Liver (tissue), 3 donors: ENCODE measurements around the gene APOL3.

Source experiments
- FOXA1 ChIP-seq: IDR thresholded peaks from 2 replicates; pipeline ENCODE4 v1.6.1; 2016; ENCODE audit warnings: antibody characterized with exemption
- RXRA ChIP-seq, 2 donors: IDR thresholded peaks; 2 replicates each; pipeline ENCODE4 v1.6.1; 2017 to 2018; ENCODE audit warnings: antibody characterized with exemption in 2 of 2, mild to moderate bottlenecking in 1 of 2
- SP1 ChIP-seq: IDR thresholded peaks from 2 replicates; pipeline ENCODE4 v1.6.1; 2018; ENCODE audit warnings: antibody characterized with exemption, mild to moderate bottlenecking
- TAF1 ChIP-seq: conservative IDR thresholded peaks from 2 replicates; pipeline ENCODE4 v1.6.1; 2016; ENCODE audit warnings: antibody characterized with exemption, mild to moderate bottlenecking
- TF ChIP-seq, protein P1 (sequence below): IDR thresholded peaks from 2 replicates; pipeline ENCODE4 v1.6.1; 2016; ENCODE audit warnings: antibody characterized with exemption, mild to moderate bottlenecking
- TF ChIP-seq, protein P2 (sequence below): fragments of 150-350 bp; IDR thresholded peaks from 2 replicates; pipeline ENCODE4 v1.5.1; 2017; ENCODE audit warnings: improper control_type of control experiment, low read depth, low read length; ENCODE audit not compliant: missing input control
- TF ChIP-seq, protein P3 (sequence below): IDR thresholded peaks from 2 replicates; pipeline ENCODE4 v1.6.1; 2016; ENCODE audit warnings: antibody characterized with exemption
- donor health status: healthy.
- donor health status: healthy.

- TF ChIP-seq RXRA (IDR thresholded peaks at IDR 0.05) (peak in 1 of 2 donors; percentile 39), TAF1 (no peak), FOXA1 (no peak), SP1 (no peak)
- TF ChIP-seq, protein P1, sequence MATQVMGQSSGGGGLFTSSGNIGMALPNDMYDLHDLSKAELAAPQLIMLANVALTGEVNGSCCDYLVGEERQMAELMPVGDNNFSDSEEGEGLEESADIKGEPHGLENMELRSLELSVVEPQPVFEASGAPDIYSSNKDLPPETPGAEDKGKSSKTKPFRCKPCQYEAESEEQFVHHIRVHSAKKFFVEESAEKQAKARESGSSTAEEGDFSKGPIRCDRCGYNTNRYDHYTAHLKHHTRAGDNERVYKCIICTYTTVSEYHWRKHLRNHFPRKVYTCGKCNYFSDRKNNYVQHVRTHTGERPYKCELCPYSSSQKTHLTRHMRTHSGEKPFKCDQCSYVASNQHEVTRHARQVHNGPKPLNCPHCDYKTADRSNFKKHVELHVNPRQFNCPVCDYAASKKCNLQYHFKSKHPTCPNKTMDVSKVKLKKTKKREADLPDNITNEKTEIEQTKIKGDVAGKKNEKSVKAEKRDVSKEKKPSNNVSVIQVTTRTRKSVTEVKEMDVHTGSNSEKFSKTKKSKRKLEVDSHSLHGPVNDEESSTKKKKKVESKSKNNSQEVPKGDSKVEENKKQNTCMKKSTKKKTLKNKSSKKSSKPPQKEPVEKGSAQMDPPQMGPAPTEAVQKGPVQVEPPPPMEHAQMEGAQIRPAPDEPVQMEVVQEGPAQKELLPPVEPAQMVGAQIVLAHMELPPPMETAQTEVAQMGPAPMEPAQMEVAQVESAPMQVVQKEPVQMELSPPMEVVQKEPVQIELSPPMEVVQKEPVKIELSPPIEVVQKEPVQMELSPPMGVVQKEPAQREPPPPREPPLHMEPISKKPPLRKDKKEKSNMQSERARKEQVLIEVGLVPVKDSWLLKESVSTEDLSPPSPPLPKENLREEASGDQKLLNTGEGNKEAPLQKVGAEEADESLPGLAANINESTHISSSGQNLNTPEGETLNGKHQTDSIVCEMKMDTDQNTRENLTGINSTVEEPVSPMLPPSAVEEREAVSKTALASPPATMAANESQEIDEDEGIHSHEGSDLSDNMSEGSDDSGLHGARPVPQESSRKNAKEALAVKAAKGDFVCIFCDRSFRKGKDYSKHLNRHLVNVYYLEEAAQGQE, result no peak
- TF ChIP-seq, protein P2, sequence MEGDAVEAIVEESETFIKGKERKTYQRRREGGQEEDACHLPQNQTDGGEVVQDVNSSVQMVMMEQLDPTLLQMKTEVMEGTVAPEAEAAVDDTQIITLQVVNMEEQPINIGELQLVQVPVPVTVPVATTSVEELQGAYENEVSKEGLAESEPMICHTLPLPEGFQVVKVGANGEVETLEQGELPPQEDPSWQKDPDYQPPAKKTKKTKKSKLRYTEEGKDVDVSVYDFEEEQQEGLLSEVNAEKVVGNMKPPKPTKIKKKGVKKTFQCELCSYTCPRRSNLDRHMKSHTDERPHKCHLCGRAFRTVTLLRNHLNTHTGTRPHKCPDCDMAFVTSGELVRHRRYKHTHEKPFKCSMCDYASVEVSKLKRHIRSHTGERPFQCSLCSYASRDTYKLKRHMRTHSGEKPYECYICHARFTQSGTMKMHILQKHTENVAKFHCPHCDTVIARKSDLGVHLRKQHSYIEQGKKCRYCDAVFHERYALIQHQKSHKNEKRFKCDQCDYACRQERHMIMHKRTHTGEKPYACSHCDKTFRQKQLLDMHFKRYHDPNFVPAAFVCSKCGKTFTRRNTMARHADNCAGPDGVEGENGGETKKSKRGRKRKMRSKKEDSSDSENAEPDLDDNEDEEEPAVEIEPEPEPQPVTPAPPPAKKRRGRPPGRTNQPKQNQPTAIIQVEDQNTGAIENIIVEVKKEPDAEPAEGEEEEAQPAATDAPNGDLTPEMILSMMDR, result peak; percentile 66
- TF ChIP-seq, protein P3, sequence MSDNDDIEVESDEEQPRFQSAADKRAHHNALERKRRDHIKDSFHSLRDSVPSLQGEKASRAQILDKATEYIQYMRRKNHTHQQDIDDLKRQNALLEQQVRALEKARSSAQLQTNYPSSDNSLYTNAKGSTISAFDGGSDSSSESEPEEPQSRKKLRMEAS, result no peak
Observed at GRCh38 chr22:36194971-36195370, 34.4 kb upstream of the APOL3 start.
